Activated CD4-positive, alpha-beta T cell treated with anti-CD3 and anti-CD28 coated beads, Interleukin-2, amount 50 U/mL, for 16 hours (primary cell): ENCODE data around the gene EIF4ENIF1.
A peak's percentile ranks its signal among the peaks of the same experiment; 100 is the strongest.
"Not testable (repeated sequence)": the region's sequence is repeated elsewhere in the genome, so short reads cannot be mapped to it uniquely, and the experiment has no call there.

Source experiments
- DNase-seq: peaks from one replicate; pipeline ENCODE4 v3.0.0-alpha.2; 2020

Gene EIF4ENIF1

GRCh38 chr22:31491218-31491962 is 1.7 kb upstream of the EIF4ENIF1 start:
- DNase-seq, result no peak

- DNase-seq, result peak; percentile 73
Observed at GRCh38 chr22:31490496-31490925, 869 bp upstream of the EIF4ENIF1 start.

GRCh38 chr22:31488988-31489617 is 539 bp downstream of the EIF4ENIF1 start:
- peak; percentile 25 for DNase-seq

GRCh38 chr22:31488346-31488883 is 1.2 kb downstream of the EIF4ENIF1 start:
- no peak for DNase-seq

- no peak for DNase-seq
Observed at GRCh38 chr22:31486951-31487350, 2.7 kb downstream of the EIF4ENIF1 start.

GRCh38 chr22:31486369-31486768 is 3.3 kb downstream of the EIF4ENIF1 start:
- DNase-seq, result not testable (repeated sequence)

GRCh38 chr22:31482470-31482869 is 7.2 kb downstream of the EIF4ENIF1 start:
- DNase-seq, result not testable (repeated sequence)

- DNase-seq, result no peak
Observed at GRCh38 chr22:31481129-31481528, 8.5 kb downstream of the EIF4ENIF1 start.

- DNase-seq, result no peak
Observed at GRCh38 chr22:31477329-31477728, 12.3 kb downstream of the EIF4ENIF1 start.

- peak; percentile 51 for DNase-seq
Observed at GRCh38 chr22:31475800-31476199, 13.8 kb downstream of the EIF4ENIF1 start.

GRCh38 chr22:31474743-31475142 is 14.9 kb downstream of the EIF4ENIF1 start:
- DNase-seq, result no peak

GRCh38 chr22:31465307-31465706 is 24.3 kb downstream of the EIF4ENIF1 start:
- DNase-seq, result no peak

- DNase-seq, result no peak
Observed at GRCh38 chr22:31461699-31462098, 27.9 kb downstream of the EIF4ENIF1 start.

- peak; percentile 41 for DNase-seq
Observed at GRCh38 chr22:31451709-31452571, 37.7 kb downstream of the EIF4ENIF1 start.

- no peak for DNase-seq
Observed at GRCh38 chr22:31449506-31449905, 40.1 kb downstream of the EIF4ENIF1 start.

GRCh38 chr22:31448382-31448781 is 41.3 kb downstream of the EIF4ENIF1 start:
- no peak for DNase-seq

GRCh38 chr22:31447337-31447736 is 42.3 kb downstream of the EIF4ENIF1 start:
- DNase-seq, result no peak

GRCh38 chr22:31446767-31447166 is 42.9 kb downstream of the EIF4ENIF1 start:
- no peak for DNase-seq

GRCh38 chr22:31446208-31446607 is 43.4 kb downstream of the EIF4ENIF1 start:
- no peak for DNase-seq

GRCh38 chr22:31445642-31446041 is 44.0 kb downstream of the EIF4ENIF1 start:
- DNase-seq, result peak; percentile 56

- DNase-seq, result no peak
Observed at GRCh38 chr22:31443516-31443915, 46.1 kb downstream of the EIF4ENIF1 start.

- DNase-seq, result no peak
Observed at GRCh38 chr22:31442768-31443489, 46.7 kb downstream of the EIF4ENIF1 start.
